Measurements from ENCODE around the gene VASH2.

DNA sequence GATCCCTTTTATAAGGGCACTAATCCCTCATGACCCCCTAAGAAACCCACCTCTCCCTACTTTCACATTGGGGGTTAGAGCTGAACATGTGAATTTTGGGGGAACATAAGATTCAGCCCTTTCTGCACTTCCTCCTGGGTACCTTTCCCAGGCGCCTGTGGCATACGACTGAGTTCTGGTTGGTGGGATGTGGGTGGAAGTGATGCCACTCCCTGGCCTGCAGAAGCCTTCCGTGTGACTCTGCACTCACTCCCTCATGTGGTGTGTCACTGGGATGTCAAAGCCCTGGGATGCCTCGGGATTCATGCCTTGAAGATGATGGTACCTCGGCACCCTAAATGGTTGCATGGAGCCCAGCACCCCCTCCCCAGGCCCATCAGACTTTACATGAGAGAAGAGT is 28.3 kb upstream of the VASH2 start:
- TF ChIP-seq CTCF (IDR thresholded peaks at IDR 0.05 in 8 of 11, conservative IDR thresholded peaks at IDR 0.05 in 3 of 11) (no peak), POLR2AphosphoS5 (IDR thresholded peaks at IDR 0.05) (no peak), POLR2A (IDR thresholded peaks at IDR 0.05) (no peak)

All from spleen (tissue), 7 donors.